Suprapubic skin (tissue), 4 donors: ENCODE measurements around the gene BBIP1. TPM values are rescaled to one million over a fixed set of nuclear protein-coding genes. Genes with fewer than 3 reads are reported as not detected.

Source experiments
- DNase-seq, 2 donors: peaks; one replicate each; pipeline ENCODE4 v3.0.0-alpha.2; 2019; ENCODE audit warnings: low spot score in 2 of 2
- H3K27ac ChIP-seq: fragments of 200-600 bp; sonication (generic); one replicate; pipeline ENCODE4 v1.5.1; 2019
- H3K27me3 ChIP-seq: fragments of 200-600 bp; sonication (generic); one replicate; pipeline ENCODE4 v1.5.1; 2019
- H3K36me3 ChIP-seq: fragments of 200-600 bp; sonication (generic); one replicate; pipeline ENCODE4 v1.5.1; 2019
- H3K4me1 ChIP-seq: fragments of 200-600 bp; sonication (generic); one replicate; pipeline ENCODE4 v1.5.1; 2019
- H3K4me3 ChIP-seq: fragments of 200-600 bp; sonication (generic); one replicate; pipeline ENCODE4 v1.5.1; 2019; ENCODE audit warnings: mild to moderate bottlenecking
- H3K9me3 ChIP-seq: fragments of 200-600 bp; sonication (generic); one replicate; pipeline ENCODE4 v1.5.1; 2019
- CTCF ChIP-seq, 2 donors: fragments of 200-600 bp in 1 of 2; fragments of 450-650 bp in 1 of 2; sonication (generic) in 1 of 2; IDR thresholded peaks; one replicate each; pipeline ENCODE4 v1.5.1; 2016 to 2019; ENCODE audit warnings: antibody characterized with exemption in 2 of 2, mild to moderate bottlenecking in 1 of 2, moderate library complexity in 1 of 2
- EP300 ChIP-seq: sonication (generic); formaldehyde crosslinking; IDR thresholded peaks from one replicate; pipeline ENCODE4 v1.6.1; 2017; ENCODE audit warnings: antibody characterized with exemption
- POLR2A ChIP-seq, 2 donors: fragments of 450-650 bp; IDR thresholded peaks; one replicate each; pipeline ENCODE4 v1.6.1; 2017; ENCODE audit warnings: antibody characterized with exemption in 2 of 2, mild to moderate bottlenecking in 2 of 2, moderate library complexity in 2 of 2
- POLR2AphosphoS5 ChIP-seq, 3 donors: sonication (generic); formaldehyde crosslinking; IDR thresholded peaks; one replicate each; pipeline ENCODE4 v1.6.1; 2017; ENCODE audit warnings: antibody characterized with exemption in 3 of 3
- WGBS: methylation state at CpG from one replicate; pipeline ENCODE4 v1.1.5; 2018; 5-methylcytosine and 5-hydroxymethylcytosine counted together
- total RNA-seq, 4 donors: library from RNA; depleted of rRNA; stranded (reverse); fragments of >200 nt; gene quantifications; one replicate each; pipeline ENCODE4 v1.1.0, GENCODE V29; 2016

Gene BBIP1
- total RNA-seq, 4 donors from 2014 or later = 6.5 to 14.0 (median 10.3) TPM

DNA sequence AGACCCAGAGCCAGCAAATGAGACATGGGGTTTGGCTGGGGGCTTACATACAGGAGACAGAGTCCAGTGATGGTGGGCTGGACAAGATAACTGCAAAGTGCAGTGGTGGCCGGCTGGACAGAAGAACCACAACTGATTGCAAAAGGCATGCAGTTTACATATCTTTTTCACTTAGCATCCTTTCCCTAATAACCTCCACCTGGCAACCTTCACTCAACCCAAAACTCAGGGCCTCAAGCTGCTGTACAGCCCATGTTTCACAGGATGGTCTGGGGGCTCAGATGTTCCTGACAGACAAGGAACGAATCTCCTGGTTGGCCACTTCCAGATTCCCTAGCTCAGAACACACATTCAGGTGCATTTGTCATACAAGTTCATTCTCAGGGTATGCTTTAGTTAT is 55.0 kb downstream of the BBIP1 start:
- TF ChIP-seq POLR2A (IDR thresholded peaks at IDR 0.05) = no peak
- no peak for TF ChIP-seq CTCF (IDR thresholded peaks at IDR 0.05)
- TF ChIP-seq EP300 = no peak
- TF ChIP-seq POLR2AphosphoS5 (IDR thresholded peaks at IDR 0.05) = no peak
- Histone ChIP-seq H3K27me3 (no peaks in the 10 kb centered on the region), H3K36me3 (no peaks in the 10 kb centered on the region), H3K9me3 (no peaks in the 10 kb centered on the region), H3K4me3 (no peak overlapping the region), H3K27ac (peak overlapping the region; percentile 84), H3K4me1 (peaks cover 95% of the 10 kb centered on the region)
- no peak for DNase-seq
- 85% methylated on average over 2 of the region's 2 CpGs for WGBS

- TF ChIP-seq CTCF (IDR thresholded peaks at IDR 0.05) (no peak), POLR2A (IDR thresholded peaks at IDR 0.05) (no peak), POLR2AphosphoS5 (IDR thresholded peaks at IDR 0.05) (no peak), EP300 (no peak)
- no peaks in the 10 kb centered on the region for H3K36me3 ChIP-seq
- no peak for DNase-seq
- no peaks in the 10 kb centered on the region for H3K27me3 ChIP-seq
- H3K4me3 ChIP-seq = no peak overlapping the region
- peak overlapping the region; percentile 84 for H3K27ac ChIP-seq
- H3K9me3 ChIP-seq = no peaks in the 10 kb centered on the region
- H3K4me1 ChIP-seq = peaks cover 95% of the 10 kb centered on the region
Observed at GRCh38 chr10:110863361-110863760, 55.6 kb downstream of the BBIP1 start.

- H3K9me3 ChIP-seq = no peaks in the 10 kb centered on the region
- H3K27me3 ChIP-seq = no peaks in the 10 kb centered on the region
- H3K4me1 ChIP-seq = peaks cover 97% of the 10 kb centered on the region
- peak overlapping the region; percentile 84 for H3K27ac ChIP-seq
- no peak for TF ChIP-seq POLR2AphosphoS5 (IDR thresholded peaks at IDR 0.05)
- no peak for TF ChIP-seq POLR2A (IDR thresholded peaks at IDR 0.05)
- no peak for TF ChIP-seq CTCF (IDR thresholded peaks at IDR 0.05)
- TF ChIP-seq EP300 = no peak
- no peak for DNase-seq
- H3K4me3 ChIP-seq = no peak overlapping the region
- WGBS = 41% methylated on average over 6 of the region's 6 CpGs
- no peaks in the 10 kb centered on the region for H3K36me3 ChIP-seq
Observed at GRCh38 chr10:110862961-110863360, 56.0 kb downstream of the BBIP1 start.

GRCh38 chr10:110861930-110862649 is 56.9 kb downstream of the BBIP1 start:
- no peaks in the 10 kb centered on the region for H3K9me3 ChIP-seq
- 59% methylated on average over 6 of the region's 6 CpGs for WGBS
- TF ChIP-seq POLR2AphosphoS5 (IDR thresholded peaks at IDR 0.05) = peak in 2 of 3 donors; percentile 63 to 92
- TF ChIP-seq EP300 = no peak
- peak in 1 of 2 donors; percentile 74 for DNase-seq
- H3K27ac ChIP-seq = peak overlapping the region; percentile 84
- H3K4me1 ChIP-seq = peaks cover 97% of the 10 kb centered on the region
- no peak overlapping the region for H3K4me3 ChIP-seq
- H3K36me3 ChIP-seq = no peaks in the 10 kb centered on the region
- H3K27me3 ChIP-seq = no peaks in the 10 kb centered on the region

DNA sequence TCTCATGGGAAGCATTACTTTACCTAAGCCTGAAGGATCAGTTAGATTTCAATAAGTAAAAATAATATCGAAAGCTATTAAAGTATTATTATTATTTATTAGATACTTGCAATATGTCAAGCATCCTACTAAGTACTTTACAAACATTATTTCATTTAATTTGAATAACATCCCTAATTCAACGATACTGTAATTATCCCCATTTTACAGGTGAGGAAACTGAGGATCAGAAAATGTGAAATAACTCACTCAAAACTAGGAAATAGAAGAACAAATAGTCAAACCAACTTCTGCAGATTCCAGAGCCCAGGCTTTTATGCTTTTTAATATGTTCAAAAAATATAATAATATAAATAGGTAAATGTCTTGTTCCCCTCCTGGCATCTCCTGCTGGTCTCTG is 57.5 kb downstream of the BBIP1 start:
- H3K4me3 ChIP-seq = no peak overlapping the region
- DNase-seq = no peak
- WGBS = 95% methylated on average over 2 of the region's 2 CpGs
- peaks cover 91% of the 10 kb centered on the region for H3K4me1 ChIP-seq
- H3K9me3 ChIP-seq = no peaks in the 10 kb centered on the region
- no peak for TF ChIP-seq EP300
- TF ChIP-seq CTCF (IDR thresholded peaks at IDR 0.05) = no peak
- no peak for TF ChIP-seq POLR2A (IDR thresholded peaks at IDR 0.05)
- TF ChIP-seq POLR2AphosphoS5 (IDR thresholded peaks at IDR 0.05) = no peak
- H3K27ac ChIP-seq = peak overlapping the region; percentile 84
- no peaks in the 10 kb centered on the region for H3K36me3 ChIP-seq
- no peaks in the 10 kb centered on the region for H3K27me3 ChIP-seq
